Small intestine (tissue), 16 donors: ENCODE results near the gene TBX2. TPM values are rescaled to one million over a fixed set of nuclear protein-coding genes. Genes with fewer than 3 reads are reported as not detected.
A peak's percentile ranks its signal among the peaks of the same experiment; 100 is the strongest.
"Not testable (repeated sequence)": the region's sequence is repeated elsewhere in the genome, so short reads cannot be mapped to it uniquely, and the experiment has no call there.

Experiments used
- DNase-seq, 2 donors: peaks; one replicate each; pipeline versions ENCODE4 v3.0.0 to v3.0.0-alpha.2; 2013
- FAIRE-seq: peaks from 2 replicates; lab custom pipeline; 2012; peaks lifted over from hg19 to GRCh38; lab: Jason Lieb, UNC
- H3K27ac ChIP-seq, 3 donors: one replicate each; pipeline ENCODE4 v1.5.1; 2013; ENCODE audit warnings: low read length in 2 of 3, mild to moderate bottlenecking in 2 of 3, control low read depth in 1 of 3, inconsistent platforms in 1 of 3, low read depth in 1 of 3, moderate library complexity in 1 of 3
- H3K27me3 ChIP-seq, 3 donors: one replicate each; pipeline ENCODE4 v1.6.1; 2013; ENCODE audit warnings: low read length in 3 of 3, inconsistent platforms in 1 of 3; ENCODE audit not compliant: control insufficient read depth in 3 of 3, insufficient read depth in 3 of 3
- H3K36me3 ChIP-seq, 3 donors: one replicate each; pipeline ENCODE4 v1.6.1; 2013; ENCODE audit warnings: low read length in 3 of 3, inconsistent platforms in 1 of 3, low read depth in 1 of 3, mild to moderate bottlenecking in 1 of 3, moderate library complexity in 1 of 3; ENCODE audit not compliant: control insufficient read depth in 3 of 3, insufficient read depth in 2 of 3
- H3K4me1 ChIP-seq, 3 donors: one replicate each; pipeline ENCODE4 v1.6.1; 2013; ENCODE audit warnings: low read length in 2 of 3, inconsistent platforms in 1 of 3, low read depth in 1 of 3, mild to moderate bottlenecking in 1 of 3, moderate library complexity in 1 of 3; ENCODE audit not compliant: control insufficient read depth in 3 of 3, insufficient read depth in 2 of 3
- H3K4me3 ChIP-seq, 3 donors: one replicate each; pipeline ENCODE4 v1.5.1; 2013; ENCODE audit warnings: low read length in 3 of 3, control low read depth in 1 of 3, inconsistent platforms in 1 of 3, low read depth in 1 of 3, mild to moderate bottlenecking in 1 of 3, moderate library complexity in 1 of 3
- H3K9me3 ChIP-seq, 2 donors: one replicate each; pipeline ENCODE4 v1.6.1; 2013; ENCODE audit warnings: low read depth in 1 of 2, low read length in 1 of 2; ENCODE audit not compliant: control insufficient read depth in 2 of 2, insufficient read depth in 1 of 2
- WGBS, 3 donors: extraction: QIAGEN DNeasy Blood & Tissue Kit; methylation state at CpG; one replicate each; pipeline ENCODE4 v1.1.7; 2013; 5-methylcytosine and 5-hydroxymethylcytosine counted together
- long read RNA-seq, 10 donors: transcript quantifications; one replicate each; lab custom pipeline, GENCODE V29; 2026
- polyA plus RNA-seq, 4 donors: library from polyadenylated mRNA; stranded (reverse) in 3 of 4; unstranded in 1 of 4; fragments of 200-250 nt in 3 of 4; fragments of 120-200 nt in 1 of 4; gene quantifications; one replicate each; pipeline versions ENCODE4 v1.2.1 to v1.2.3, GENCODE V29; 2013
- donor health status: healthy with polysubstance abuse.
- donor health status: control.
- donor health status: control.
- donor health status: Bipolar disorder and iron deficiency.
- donor health status: healthy.

The TBX2 gene
- polyA plus RNA-seq, result 1 to 10 TPM in 3 of 4 donors, under 1 TPM in 1; 0.45 to 9.6 (median 6.9) TPM
- long read RNA-seq, donor 1, result 0 reads
- long read RNA-seq, donor 2, partial matches to known transcripts, result 0 of 1 reads
- long read RNA-seq, donor 2, other reads (novel, unspliced or antisense), result 0 of 1 reads
- long read RNA-seq, donor 3, partial matches to known transcripts, result 6 of 6 reads
- long read RNA-seq, donor 3, other reads (novel, unspliced or antisense), result 0 of 6 reads
- long read RNA-seq, donor 4, result 0 reads
- long read RNA-seq, donor 5, result 0 reads
- long read RNA-seq, donor 6, partial matches to known transcripts, result 0 of 2 reads
- long read RNA-seq, donor 6, other reads (novel, unspliced or antisense), result 0 of 2 reads
- long read RNA-seq, donor 7, partial matches to known transcripts, result 0 of 4 reads
- long read RNA-seq, donor 7, other reads (novel, unspliced or antisense), result 0 of 4 reads
- long read RNA-seq, donor 8, result 0 reads
- long read RNA-seq, donor 9, partial matches to known transcripts, result 0 of 1 reads
- long read RNA-seq, donor 9, other reads (novel, unspliced or antisense), result 0 of 1 reads
- long read RNA-seq, donor 10, partial matches to known transcripts, result 17 of 21 reads
- long read RNA-seq, donor 10, other reads (novel, unspliced or antisense), result 0 of 21 reads

DNA sequence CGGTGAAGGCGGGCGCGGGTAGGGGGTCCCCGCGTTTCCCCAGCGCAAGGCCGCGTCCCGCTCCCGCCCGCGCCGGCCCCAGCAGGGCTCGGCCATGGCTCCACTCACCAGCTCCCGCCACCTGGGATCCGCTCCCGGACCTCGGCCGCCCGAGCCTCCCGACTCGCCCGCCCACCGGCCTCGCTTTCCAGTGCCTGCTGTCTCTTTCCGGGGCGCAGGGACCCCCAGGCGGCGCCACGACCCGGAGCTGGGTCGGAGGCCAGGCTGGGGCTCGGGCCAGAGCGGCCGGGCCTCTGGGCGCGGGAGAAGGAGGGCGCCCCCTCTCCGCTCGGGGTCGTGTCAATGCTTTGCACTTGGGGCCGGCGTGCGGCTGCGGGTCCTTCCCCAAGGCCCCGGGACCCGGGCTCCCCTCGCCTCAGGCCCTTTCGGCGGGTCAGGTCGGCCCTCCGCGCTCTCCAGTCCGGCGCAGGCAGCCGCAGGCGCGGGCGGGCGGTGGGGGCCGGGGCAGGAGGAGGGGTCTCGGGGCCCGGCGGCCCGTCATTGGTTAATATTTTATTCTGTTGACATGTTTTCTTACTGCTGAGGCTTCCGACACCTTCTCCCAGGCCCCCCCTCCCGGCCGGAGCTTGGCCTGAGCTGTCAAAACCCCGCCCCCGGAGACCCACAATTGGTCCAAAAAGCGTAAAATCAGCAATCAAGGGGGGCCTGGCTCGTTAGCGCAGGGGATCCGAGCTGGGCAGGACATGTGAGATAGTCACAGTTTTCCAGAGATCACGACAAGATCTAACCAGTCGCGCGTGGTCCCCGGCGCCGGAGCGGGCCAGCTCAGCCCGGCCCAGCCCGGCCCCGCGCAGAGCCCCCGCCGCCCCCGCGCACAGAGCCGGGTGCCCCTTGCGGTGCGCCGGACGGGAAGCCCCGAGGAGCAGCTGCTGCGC is at the start of gene TBX2:
TBX2 (plus strand) TSS at position 713 of the 935 bp plus-strand sequence. CDS start 334 bp downstream, outside the sequence.
- DNase-seq (peak in 1 of 2 donors; percentile 56), FAIRE-seq (no peak)
- Histone ChIP-seq H3K36me3 (peaks cover 0 to 21% (median 0%) of the 10 kb centered on the region in 3 donors), H3K27ac (peak within 1 kb of the TSS in 2 of 3 donors; percentile 53 to 80), H3K27me3 (peaks cover 43 to 91% (median 49%) of the 10 kb centered on the region in 3 donors), H3K4me1 (peaks cover 0 to 12% (median 5%) of the 10 kb centered on the region in 3 donors), H3K9me3 (no peaks in the 10 kb centered on the region), H3K4me3 (peak within 1 kb of the TSS; percentile 21 to 55 (median 49))
- 1 to 2% (median 2%) methylated on average over 68 to 98 of the region's 98 CpGs for WGBS, 3 donors

DNA sequence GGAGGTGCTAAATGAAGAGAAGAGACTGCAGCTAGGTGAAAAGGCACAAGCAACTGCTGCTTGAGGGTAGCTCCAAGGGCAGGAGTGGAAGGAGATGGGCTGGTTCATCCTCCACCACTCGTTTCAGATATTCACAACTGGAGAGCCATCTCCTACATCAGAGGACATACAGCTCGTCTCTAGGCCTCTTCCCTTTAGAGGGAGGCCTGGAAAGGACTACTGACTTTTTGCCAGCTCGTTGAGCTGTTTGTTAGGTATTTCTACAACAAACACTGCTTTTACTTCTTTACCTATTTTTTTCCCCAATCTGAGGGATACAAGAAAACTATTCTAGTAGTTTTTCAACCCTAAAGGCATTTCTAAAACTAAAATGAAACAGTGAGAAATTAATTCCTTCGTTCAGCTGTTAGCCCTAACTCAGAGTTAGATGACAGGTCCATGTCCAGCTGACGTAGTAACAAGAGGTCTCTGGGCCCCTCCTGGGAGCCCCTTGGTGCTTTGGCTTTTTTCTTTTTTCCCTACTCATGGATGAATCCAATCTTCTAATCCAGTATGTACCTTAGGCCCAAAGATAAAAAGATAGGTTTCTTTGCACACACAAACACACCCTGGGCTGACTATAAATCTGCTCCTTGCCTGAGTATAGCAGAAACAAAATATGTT is 47.8 kb upstream of the TBX2 start:
- Histone ChIP-seq H3K9me3 (no peaks in the 10 kb centered on the region), H3K4me1 (no peaks in the 10 kb centered on the region), H3K36me3 (no peaks in the 10 kb centered on the region), H3K4me3 (no peak overlapping the region), H3K27ac (no peak overlapping the region), H3K27me3 (no peaks in the 10 kb centered on the region)
- FAIRE-seq (no peak), DNase-seq (no peak)
- WGBS, 3 donors, result 76 to 89% (median 81%) methylated on average over 5 of the region's 5 CpGs

- no peak for FAIRE-seq
- WGBS, 3 donors, result 74 to 87% (median 77%) methylated on average over 7 of the region's 7 CpGs
- Histone ChIP-seq H3K27me3 (no peaks in the 10 kb centered on the region), H3K9me3 (no peaks in the 10 kb centered on the region), H3K4me1 (no peaks in the 10 kb centered on the region), H3K4me3 (no peak overlapping the region), H3K36me3 (no peaks in the 10 kb centered on the region), H3K27ac (no peak overlapping the region)
- no peak for DNase-seq
Observed at GRCh38 chr17:61352408-61352770, 47.3 kb upstream of the TBX2 start.

DNA sequence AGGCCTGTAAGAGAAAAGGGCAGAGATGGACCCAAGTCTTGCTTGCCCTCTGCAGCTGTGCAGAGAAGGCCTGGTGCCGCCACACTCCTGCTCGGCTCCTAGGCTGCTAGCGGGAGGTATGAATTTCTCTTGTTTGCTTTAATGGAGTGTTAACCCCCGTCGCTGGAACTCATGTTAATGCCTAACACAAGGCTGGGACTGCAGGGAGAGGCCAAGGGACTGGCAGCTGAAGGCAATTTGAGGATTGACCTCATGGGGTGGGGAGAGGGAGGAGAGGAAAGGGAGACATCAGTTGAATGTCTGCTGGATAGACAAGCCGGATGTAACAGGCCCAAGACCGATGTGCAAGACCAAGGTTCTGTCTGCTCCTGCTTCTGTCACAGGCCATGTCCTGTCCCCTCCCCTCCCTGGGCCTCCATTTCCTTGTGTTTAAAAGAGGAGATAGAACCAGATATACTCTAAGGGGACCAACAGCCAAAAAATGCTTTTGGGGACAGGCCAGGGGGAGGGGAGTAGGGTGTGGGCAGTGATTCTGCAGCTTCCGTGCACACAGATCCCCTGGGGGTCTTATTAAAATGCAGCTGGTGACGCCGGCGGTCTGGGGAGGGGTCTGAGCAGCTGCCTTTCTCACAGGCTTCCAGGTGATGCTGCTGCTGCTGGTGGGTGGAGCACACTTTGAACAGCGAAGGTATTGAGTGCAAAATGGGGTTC is 46.7 kb upstream of the TBX2 start:
- no peak overlapping the region for H3K4me3 ChIP-seq
- H3K9me3 ChIP-seq, result no peaks in the 10 kb centered on the region
- FAIRE-seq, result no peak
- no peaks in the 10 kb centered on the region for H3K36me3 ChIP-seq
- no peaks in the 10 kb centered on the region for H3K27me3 ChIP-seq
- DNase-seq, result no peak
- no peaks in the 10 kb centered on the region for H3K4me1 ChIP-seq
- no peak overlapping the region for H3K27ac ChIP-seq
- WGBS, 3 donors, result 90 to 96% (median 96%) methylated on average over 12 of the region's 12 CpGs

DNA sequence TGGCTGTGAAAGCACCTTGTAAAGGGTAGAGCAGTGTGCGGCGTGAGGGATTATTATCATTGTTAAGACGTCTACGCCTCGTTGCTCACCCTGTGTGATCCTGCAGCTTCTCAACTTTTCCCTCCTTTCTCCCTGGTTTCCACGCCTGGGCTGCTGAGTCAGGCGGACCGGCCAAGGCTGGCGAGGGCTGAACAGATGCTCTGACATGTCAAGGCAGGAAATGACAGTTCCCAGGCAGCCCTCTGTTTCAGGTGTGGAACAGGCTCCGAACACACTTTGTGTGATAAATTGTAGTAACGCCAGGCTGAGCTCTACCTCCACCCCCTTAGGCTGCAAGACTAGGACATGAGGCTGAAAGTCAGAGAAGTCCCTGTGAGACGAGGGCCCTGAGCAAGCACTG is 46.0 kb upstream of the TBX2 start:
- 95 to 97% (median 96%) methylated on average over 12 of the region's 12 CpGs for WGBS, 3 donors
- DNase-seq (no peak), FAIRE-seq (no peak)
- Histone ChIP-seq H3K27ac (no peak overlapping the region), H3K9me3 (no peaks in the 10 kb centered on the region), H3K36me3 (no peaks in the 10 kb centered on the region), H3K27me3 (no peaks in the 10 kb centered on the region), H3K4me1 (no peaks in the 10 kb centered on the region), H3K4me3 (no peak overlapping the region)

GRCh38 chr17:61354895-61355874 is 44.5 kb upstream of the TBX2 start:
- H3K27ac ChIP-seq, result no peak overlapping the region
- DNase-seq (no peak), FAIRE-seq (no peak)
- H3K4me1 ChIP-seq, result no peaks in the 10 kb centered on the region
- H3K36me3 ChIP-seq, result no peaks in the 10 kb centered on the region
- H3K27me3 ChIP-seq, result no peaks in the 10 kb centered on the region
- no peak overlapping the region for H3K4me3 ChIP-seq
- WGBS, 3 donors, result 86 to 93% (median 87%) methylated on average over 10 of the region's 10 CpGs
- no peaks in the 10 kb centered on the region for H3K9me3 ChIP-seq

- WGBS, 3 donors, result 68 to 82% (median 70%) methylated on average over 3 of the region's 3 CpGs
- H3K36me3 ChIP-seq, H3K27me3 ChIP-seq, H3K4me3 ChIP-seq, H3K9me3 ChIP-seq, FAIRE-seq, DNase-seq, H3K4me1 ChIP-seq, H3K27ac ChIP-seq: not testable (repeated sequence)
Observed at GRCh38 chr17:61357061-61357460, 42.6 kb upstream of the TBX2 start.
